ENCODE measurements around the gene CABCOCO1. TPM values are rescaled to one million over a fixed set of nuclear protein-coding genes. Genes with fewer than 3 reads are reported as not detected.

Gene CABCOCO1, protein sequence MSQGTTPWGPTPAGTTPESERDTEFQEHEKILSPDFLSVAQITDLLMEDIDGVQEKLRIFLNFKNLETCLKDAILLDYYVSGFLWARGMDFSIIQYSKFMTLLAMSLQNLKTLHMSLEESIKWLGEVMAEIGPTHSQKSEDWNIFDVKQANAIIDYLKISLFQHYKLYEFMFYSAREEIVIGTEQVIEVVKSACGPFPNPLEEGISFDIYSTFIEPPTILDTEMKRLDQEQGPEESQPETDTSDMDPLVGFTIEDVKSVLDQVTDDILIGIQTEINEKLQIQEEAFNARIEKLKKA
- 0.33 and 1.1 TPM in 2 replicates for total RNA-seq (2014; rRNA removed; shearing (Covaris generic))

DNA sequence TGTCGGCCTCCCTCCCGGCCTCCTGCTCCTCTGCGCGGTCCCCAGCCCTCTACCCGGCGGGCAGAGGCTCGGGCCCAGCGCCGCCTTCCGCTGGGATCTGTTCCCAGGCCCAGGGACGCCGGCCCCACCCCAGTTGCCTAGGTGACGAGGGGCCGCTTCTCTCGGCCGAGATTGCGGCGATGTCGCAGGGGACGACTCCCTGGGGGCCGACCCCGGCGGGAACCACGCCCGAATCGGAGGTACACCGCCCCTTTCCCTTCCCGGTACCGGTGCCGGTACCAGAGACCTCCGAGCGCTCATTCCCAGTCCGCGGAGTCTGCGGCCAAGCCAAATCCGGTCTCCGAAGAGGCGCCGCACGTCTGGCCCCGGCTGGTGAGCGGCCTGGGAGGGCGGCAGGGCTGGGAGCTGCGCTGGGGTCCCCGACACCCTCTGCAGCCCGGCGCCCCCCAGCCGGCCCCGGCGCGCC is at the start of gene CABCOCO1:
CABCOCO1 (plus strand) TSS at position 136 of the 466 bp plus-strand sequence; CDS start at position 180, 44 bp downstream.
- DNase-seq (ENCODE audit: low spot score), result peak; percentile 52

DNA sequence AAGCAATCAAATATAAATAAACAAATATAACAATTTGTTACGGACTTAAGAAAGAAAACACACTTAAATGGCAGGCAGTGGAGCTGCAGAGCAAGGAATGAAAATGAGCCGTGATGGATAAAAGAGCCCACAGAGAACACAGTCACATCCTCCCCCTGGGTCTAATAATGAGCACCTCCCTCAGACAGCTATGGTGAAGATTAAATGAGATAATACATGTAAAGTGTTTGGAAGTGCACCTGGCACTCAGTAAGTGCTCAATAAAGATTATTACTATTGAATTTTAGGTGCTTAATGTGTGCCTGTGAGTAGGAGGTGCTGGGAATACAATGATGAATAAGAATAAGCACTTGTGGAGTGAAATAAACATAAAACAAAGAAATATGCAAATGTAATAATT is 49.1 kb upstream of the CABCOCO1 start:
- no peak for DNase-seq (ENCODE audit: low spot score)

DNA sequence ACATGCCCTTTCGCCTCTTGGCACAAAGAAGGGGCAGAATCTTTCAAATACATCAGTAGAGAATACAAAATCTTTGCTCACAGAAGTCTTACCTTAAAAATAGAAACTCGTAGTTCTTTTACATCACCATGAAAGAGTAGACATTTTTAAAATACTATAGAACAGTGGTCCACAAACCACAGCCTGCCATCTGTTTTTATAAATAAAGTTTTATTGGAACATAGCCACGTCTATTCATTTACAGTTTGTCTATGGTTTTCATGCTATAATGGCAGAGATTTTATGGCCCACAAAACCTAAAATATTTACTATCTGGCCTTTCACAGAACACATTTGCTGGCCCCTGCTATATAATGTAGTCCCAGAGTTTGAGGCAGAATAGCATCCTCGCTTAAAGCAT is 46.1 kb upstream of the CABCOCO1 start:
- no peak for DNase-seq (ENCODE audit: low spot score)

DNA sequence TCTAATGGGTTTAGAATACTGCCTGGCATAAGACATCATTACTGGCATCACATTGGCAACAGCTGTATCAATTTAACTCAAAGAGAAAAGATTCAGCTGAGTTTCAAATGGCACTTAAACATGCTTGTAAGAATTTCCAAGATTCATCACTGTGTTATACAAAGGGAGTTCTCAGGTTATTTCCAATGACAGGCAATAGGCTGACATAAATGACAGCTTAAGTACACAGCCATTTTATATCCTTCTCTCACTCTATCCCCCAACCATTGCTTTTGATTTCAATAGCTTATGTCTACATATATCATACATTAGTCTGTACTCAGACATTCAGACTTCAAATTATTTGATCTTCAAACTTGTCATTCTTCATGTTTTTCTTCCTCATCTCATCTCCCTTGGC is 45.5 kb upstream of the CABCOCO1 start:
- DNase-seq (ENCODE audit: low spot score), result no peak

DNA sequence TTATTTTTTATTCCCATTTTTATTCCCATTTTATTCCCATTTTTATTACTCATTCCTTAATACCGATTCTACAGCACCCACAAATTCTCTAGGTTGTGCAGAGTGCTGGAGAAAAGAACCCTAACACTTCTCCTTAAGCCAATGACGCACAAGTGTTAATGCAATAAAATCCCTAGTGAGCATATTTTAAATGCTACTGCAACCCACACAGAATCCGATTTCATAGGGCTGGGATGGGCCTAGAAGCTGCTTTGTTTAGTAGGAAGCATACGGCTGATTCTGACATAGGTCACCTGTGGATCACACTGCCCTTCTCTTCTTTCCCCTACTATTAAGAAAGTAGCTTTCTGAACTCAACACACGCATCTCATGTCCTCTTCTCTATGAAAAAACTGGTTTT is 45.1 kb upstream of the CABCOCO1 start:
- DNase-seq (ENCODE audit: low spot score), result no peak

DNA sequence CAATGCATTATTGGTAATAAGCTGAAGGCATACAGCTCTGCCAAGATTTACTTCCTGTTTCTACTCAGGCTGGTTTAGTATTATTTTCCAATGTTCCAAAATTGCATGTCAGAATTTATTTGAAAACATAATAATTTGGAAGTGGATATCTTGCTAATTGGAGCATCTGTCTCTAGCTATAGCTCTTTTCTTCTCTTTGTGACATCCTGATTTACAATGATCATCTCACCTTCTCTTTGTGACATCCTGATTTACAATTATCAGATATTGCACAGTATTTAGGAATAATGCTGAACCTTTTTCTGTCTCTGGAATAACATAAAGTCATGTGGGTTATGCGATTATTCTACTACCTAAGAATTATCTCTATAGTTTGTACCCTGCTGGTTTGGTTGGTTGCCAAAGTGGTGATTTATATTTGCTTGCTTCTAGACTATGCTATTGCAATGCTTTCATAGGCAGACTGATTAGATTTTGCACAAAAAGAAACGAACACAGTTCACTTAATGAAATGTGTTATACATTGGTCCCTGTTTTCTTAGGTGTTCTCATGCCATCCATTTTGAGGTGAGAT is 44.3 kb upstream of the CABCOCO1 start:
- no peak for DNase-seq (ENCODE audit: low spot score)

DNA sequence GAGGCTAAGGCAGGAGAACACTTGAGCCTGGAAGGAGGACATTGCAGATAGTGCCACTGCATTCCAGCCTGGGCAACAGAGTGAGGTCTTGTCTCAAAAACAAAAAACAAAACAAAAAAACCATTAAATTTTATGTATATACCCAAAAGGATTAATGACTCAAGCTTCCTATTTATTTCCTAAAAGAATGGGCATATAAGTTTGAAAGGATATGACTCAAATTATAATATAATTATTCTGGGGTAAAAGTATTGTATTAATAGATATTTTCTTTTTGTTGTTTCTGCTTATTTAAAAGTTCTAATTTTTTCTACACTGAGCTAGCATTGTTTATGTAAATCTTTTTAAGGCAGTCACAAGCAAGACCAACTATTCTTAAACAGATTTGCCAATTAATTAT is 42.2 kb upstream of the CABCOCO1 start:
- no peak for DNase-seq (ENCODE audit: low spot score)

DNA sequence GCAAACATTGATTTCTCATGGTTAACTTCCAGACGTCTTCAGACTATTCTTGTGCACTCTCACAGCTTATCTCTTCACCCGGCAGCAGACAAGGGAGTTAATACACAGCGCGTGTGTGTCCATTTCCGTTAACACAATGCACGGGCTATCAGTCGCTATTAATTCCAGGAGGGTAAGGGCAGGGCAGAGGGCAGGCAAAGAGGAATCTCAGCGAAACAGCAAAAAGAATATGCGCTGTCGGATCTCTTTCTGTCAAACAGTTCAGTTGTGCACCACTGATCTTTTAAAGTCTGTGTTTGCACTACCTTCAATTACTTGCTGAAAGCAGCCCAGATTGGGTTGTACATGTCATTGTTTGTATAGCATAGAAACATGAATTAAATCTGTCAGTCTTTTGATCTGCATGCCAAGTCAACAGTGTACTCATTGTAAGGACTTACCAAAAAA is 41.1 kb upstream of the CABCOCO1 start:
- no peak for DNase-seq (ENCODE audit: low spot score)

DNA sequence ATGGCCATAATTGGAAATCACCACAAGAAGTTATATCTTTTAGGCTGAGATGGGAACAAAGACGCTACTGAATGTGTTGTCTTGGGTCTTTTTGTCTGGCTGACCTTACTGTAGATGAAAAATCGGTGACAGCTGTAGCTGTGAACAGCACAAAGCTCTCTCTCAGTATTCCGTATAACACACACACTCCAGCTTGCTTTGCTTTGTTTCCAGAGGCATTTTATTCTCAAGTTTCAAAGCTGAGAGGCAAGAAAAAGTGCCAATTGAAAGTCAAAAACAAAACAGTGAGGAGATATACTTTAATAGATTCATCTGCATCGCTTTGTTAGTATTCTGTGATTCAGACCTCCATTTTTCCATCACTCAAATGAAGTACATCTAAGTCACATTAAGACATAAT is 39.6 kb upstream of the CABCOCO1 start:
- no peak for DNase-seq (ENCODE audit: low spot score)

DNA sequence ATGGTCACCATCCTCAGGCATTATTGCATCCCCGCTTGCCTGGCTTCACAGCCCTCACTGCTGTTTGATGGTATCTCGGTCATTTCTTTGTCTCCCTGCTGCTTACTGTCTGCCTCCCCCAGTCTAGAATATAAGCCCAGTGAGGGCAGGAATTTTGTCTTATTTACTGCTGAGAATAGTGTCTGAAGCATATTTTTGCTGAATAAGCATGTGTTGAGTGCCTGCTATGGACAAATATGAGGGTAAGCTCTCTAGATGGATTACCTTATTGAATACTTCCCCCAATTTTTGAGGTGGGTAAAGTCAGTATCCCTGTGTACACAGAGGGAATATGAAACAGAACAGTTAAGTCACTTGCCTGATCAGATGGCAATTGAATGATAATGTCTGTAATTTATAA is 36.5 kb upstream of the CABCOCO1 start:
- DNase-seq (ENCODE audit: low spot score), result no peak

DNA sequence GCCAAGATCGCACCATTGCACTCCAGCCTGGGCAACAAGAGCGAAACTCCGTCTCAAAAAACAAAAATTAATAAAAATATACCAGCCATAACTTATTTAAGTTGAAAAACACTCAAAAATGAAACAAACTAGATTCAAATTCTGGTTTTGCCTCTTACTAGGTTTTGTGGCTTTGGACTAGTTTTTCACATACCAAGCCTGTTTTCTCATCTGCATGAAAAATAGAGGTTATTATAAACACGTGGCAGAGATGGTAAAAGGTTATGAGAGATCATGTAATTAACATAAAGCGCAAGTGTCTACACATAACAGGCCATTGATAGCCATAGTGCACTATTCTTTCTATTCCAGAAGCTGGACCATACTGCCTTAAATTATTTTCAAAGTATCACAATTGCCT is 35.5 kb upstream of the CABCOCO1 start:
- DNase-seq (ENCODE audit: low spot score), result no peak

DNA sequence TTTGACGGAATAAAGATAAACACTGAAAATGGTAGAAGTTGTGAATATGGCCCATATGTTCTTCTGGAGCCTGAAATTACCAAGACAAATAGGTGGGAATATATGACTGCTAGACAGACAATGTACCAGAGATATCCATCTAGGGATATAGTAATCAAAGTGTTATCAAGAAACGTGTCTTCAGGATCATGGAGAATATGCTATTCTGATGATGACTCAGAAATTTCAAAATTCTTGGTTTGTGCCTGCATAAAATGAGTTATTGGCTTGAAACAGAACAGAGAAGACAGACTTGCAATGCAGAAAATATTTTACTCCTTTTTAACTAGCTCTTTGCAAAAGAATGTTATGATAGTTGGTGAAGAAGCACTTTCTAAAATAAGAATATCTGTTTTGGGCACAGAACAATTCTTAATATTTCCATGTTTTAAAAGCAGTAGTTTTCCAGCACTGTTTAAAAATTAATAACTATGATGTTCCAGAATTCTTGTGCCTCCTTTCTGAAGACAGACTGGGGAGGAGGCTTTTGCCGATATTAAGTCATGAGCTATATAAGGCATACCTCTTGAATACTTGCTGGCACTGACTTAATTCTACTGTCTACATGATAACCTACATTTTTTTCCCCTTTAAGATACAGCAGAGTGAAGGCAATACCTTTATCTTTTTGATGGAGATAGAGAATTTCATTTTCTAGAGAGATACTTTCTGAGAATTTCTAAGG is 34.4 kb upstream of the CABCOCO1 start:
- no peak for DNase-seq (ENCODE audit: low spot score)

DNA sequence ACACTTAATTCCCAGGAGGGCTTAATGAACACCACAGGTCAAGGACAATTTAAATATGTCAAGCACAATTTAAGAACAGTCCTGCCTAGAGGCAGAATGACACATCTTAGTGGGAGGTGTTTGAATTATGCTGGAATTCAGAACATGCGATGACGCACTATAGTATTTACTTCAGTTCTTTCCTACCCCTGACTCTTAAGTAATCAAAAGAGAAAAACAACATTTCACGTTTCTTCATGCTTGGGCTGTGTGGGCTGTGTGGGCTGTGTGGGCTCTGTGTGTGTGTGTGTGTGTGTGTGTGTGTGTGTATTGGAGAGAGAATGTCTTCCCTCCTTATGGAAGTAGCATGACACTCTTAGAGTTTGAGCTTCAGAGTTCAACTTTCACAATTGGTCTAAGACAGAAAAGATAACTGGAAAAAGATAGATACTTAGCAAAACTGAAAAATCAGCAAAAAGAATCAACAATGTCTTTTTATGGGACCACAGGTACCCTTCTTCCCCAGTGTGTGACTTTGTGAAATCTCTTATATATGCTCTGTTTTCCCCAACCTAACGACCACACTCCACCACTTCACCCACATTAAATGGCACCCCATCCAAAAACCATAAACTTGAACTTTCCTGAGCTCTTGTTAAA is 33.7 kb upstream of the CABCOCO1 start:
- DNase-seq (ENCODE audit: low spot score), result peak; percentile 86

DNA sequence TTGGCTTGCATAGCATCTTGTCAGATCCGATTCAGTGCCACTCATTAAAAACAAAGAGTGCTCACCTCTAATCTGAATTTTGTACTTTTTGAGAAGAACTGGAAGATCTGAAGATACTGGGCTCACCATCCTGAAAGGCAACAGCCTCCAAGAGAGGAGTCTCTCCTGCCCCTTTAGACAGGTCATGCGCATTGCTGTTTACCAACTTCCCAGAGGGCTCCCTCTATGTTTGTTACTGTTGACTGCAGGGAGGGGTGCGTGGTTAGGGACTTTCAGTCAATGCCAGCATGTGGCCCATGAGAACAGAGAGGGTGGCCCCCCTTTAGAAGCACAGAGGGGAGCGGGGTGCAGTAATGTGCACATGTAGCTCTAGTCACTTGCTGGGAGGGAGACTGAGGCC is 33.2 kb upstream of the CABCOCO1 start:
- DNase-seq (ENCODE audit: low spot score), result no peak

DNA sequence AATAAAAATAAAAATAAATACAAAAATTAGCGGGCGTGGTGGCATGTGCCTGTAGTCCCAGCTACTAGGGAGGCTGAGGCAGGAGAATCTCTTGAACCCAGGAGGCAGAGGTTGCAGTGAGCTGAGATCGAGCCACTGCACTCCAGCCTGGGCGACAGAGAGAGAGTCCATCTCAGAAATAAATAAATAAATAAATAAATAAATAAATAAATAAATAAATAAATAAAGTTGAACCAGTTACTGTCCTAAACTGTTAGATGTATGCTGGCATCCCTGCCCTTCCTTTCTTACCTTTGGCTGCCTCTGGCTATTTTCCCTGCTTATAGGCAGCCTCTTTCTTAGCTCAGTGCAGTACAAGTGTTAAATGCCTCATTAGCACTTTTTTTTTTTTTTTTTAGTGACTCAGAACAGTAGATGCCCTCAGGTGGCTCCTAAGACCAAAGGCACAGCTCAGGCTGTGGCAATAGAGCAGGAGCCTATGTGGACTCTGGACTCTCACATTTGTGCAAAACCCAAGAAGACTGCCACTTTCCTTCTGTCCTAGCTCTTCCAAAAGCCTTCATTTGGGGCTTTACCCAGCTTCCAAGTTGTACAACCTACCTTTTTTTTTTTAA is 30.6 kb upstream of the CABCOCO1 start:
- DNase-seq (ENCODE audit: low spot score), result no peak

DNA sequence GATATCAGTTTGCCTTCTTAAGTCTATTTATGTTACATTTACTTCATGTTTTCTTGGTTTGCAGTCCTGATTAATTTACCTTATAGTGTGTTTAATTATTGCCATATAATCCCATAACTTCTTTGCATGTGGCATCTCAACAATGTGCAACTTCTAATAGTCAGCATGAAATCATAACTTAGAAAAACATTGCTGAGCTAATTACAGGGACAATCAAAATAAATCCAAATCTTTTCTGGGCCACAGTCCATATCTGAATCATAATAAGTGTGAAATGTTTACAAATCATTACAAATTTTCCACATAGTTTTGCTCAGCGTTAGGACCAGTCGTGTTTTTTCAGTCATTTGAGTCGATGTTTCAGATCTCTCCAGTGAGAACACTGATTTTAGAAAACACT is 29.1 kb upstream of the CABCOCO1 start:
- DNase-seq (ENCODE audit: low spot score), result no peak

DNA sequence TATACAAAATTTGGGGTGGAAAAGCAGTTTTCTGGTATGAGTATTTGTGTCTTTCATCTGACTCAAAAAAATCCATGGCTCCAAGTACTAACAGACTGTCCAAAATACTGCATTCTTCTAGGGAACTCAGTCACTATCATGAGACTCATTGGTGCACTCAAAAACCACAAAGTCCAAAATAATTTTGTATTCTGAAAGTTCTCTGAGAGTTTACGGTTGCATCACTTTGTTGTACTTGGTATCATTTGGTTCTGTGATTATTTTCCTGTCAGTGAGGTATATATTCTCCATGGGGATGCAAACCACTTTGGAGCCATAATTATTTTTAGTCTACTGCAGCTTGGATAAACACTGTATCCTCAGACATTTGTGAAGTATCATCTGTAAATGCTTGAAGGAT is 28.0 kb upstream of the CABCOCO1 start:
- DNase-seq (ENCODE audit: low spot score), result peak; percentile 45

DNA sequence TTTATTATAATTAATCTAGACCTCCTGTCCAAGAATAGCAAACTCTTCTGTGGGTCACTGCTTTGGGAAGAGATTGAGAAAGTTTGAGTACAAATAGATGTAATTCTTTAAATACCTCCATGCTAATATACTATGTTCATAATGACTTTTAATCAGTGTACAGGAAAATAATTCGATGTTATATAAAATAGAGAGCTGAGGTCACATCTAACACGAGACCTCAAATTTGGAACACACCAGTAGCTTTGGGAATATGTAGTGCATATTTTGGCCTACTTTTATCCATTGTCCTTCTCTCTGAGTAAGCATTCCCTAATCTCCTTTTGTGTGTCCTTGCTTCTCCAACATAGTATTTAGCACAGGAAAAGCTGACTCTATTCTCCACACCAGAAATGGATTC is 27.3 kb upstream of the CABCOCO1 start:
- no peak for DNase-seq (ENCODE audit: low spot score)

DNA sequence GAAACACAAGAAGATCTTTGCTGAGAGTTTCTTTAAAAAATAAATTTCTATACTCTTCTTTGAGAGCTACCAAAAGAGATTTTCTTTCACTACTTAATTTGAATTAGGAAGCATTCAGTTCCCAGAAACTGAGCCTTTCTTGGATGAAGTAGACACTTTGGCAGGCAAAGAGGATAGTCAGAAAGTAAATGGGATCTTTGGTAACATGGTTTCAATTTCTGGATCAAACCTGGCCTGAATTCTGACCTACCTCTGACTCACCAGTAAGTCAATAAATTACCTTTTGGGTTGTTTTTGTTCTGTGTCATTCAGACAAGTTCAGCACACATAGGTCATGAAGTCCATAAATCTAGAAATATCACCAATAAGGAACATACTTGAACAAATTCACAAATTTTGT is 26.8 kb upstream of the CABCOCO1 start:
- no peak for DNase-seq (ENCODE audit: low spot score)

DNA sequence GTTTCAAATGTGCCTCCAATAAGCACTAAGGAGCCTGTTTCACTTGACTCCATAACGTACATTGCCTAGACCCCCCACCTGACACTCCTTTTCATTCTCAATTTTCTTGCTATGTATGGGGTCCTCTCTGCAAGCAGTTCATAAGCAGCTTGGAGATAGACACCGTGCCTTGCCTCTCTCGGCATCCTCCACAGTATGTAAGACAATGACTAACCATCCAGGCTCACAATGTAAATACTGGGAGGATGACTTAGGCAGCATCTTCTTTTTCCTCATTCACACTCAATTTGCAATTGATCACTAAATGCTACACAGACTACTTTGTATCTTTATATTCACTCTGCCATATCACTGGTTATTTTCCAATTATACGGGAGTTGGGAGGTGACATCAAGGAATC is 22.8 kb upstream of the CABCOCO1 start:
- DNase-seq (ENCODE audit: low spot score), result no peak

DNA sequence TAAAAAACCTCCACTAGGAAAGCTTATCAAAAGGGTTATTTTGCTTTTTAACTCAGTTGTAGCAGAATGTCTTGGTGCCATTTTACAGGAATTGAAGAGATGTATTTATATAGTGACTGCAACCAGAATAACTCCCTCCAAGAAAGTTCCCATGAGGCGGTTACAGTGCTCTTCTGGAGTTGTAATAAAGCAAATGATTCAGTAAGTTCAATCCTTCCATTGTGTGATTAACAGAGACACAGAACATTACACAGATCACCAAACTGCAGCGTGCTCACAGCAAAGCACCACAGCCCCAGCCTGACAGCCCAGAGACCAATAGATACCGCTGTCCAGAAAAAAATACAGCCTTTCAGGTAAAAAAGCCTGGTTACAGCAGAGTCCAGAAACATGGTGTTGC is 21.9 kb upstream of the CABCOCO1 start:
- DNase-seq (ENCODE audit: low spot score), result no peak

DNA sequence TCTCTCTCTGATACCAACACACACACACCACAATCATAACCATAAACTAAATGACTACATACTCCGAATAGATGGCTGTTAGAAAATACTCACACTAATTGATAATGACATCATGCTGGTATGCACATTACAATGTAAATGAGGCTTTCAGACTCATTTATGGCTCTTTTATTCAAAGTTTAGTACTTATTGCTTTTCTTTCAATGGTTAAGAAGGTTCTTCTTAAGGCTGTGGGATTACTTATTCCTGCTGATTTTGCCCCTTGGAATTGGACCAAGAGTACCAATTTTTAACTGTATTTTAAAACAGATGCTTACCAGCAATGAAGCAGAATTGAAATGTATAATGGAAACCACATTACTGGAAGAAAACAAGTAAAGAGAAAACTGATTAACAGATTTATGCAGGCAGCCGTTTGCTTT is 20.6 kb upstream of the CABCOCO1 start:
- DNase-seq (ENCODE audit: low spot score), result no peak
